Neutrophil (primary cell): Measurements from ENCODE around the gene KRT40.

Source experiments
- H3K27ac ChIP-seq: fragments of 200-600 bp; sonication (generic); 2 replicates; pipeline ENCODE4 v1.5.1; 2016; ENCODE audit warnings: mild to moderate bottlenecking, moderate library complexity
- H3K27me3 ChIP-seq: fragments of 200-600 bp; sonication (generic); 2 replicates; pipeline ENCODE4 v1.6.0; 2016; ENCODE audit warnings: mild to moderate bottlenecking
- H3K36me3 ChIP-seq: fragments of 200-600 bp; sonication (generic); 2 replicates; pipeline ENCODE4 v1.5.1; 2017
- H3K4me1 ChIP-seq, 2 experiments: fragments of 200-600 bp in 1 of 2; sonication (generic) in 1 of 2; 1 replicate in 1 of 2; 2 replicates in 1 of 2; pipeline versions ENCODE4 v1.5.1 to v1.6.1; 2013 to 2016; ENCODE audit warnings: low read depth in 1 of 2, low read length in 1 of 2, mild to moderate bottlenecking in 1 of 2, moderate library complexity in 1 of 2; ENCODE audit not compliant: control insufficient read depth in 1 of 2, insufficient read depth in 1 of 2
- H3K4me3 ChIP-seq, 2 experiments: fragments of 200-600 bp in 1 of 2; sonication (generic) in 1 of 2; 1 replicate in 1 of 2; 2 replicates in 1 of 2; pipeline ENCODE4 v1.5.1; 2013 to 2016; ENCODE audit warnings: low read depth in 1 of 2, low read length in 1 of 2, mild to moderate bottlenecking in 1 of 2, moderate library complexity in 1 of 2
- H3K9me3 ChIP-seq: fragments of 200-600 bp; sonication (generic); 2 replicates; pipeline ENCODE4 v1.5.1; 2016
- TF ChIP-seq, protein P1 (sequence below): fragments of 200-600 bp; sonication (generic); IDR thresholded peaks from 2 replicates; pipeline ENCODE4 v1.5.1; 2016; ENCODE audit warnings: antibody characterized with exemption

Gene KRT40

DNA sequence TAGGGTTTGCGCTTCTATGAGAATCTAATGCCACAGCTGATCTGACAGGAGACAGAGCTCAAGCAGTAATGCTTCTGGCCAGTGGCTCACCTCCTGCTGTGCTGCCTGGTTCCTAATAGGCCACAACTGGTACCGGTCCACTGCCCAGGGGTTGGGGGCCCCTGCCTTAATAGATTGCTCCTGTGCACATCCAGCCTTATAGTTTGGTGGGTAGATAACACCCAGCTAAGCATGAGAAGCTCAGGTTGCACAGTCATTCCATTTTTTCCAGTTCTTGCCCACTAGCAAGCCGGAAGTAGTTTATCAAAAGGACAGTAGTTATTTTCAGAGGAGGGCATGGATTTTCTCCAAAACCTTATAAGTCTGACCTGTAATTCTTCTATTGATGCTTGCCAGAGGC, 35.3 kb upstream of the KRT40 start:
- no peaks in the 10 kb centered on the region for H3K36me3 ChIP-seq
- TF ChIP-seq, protein P1, sequence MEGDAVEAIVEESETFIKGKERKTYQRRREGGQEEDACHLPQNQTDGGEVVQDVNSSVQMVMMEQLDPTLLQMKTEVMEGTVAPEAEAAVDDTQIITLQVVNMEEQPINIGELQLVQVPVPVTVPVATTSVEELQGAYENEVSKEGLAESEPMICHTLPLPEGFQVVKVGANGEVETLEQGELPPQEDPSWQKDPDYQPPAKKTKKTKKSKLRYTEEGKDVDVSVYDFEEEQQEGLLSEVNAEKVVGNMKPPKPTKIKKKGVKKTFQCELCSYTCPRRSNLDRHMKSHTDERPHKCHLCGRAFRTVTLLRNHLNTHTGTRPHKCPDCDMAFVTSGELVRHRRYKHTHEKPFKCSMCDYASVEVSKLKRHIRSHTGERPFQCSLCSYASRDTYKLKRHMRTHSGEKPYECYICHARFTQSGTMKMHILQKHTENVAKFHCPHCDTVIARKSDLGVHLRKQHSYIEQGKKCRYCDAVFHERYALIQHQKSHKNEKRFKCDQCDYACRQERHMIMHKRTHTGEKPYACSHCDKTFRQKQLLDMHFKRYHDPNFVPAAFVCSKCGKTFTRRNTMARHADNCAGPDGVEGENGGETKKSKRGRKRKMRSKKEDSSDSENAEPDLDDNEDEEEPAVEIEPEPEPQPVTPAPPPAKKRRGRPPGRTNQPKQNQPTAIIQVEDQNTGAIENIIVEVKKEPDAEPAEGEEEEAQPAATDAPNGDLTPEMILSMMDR: no peak
- H3K27me3 ChIP-seq: peaks cover 9% of the 10 kb centered on the region
- no peak overlapping the region for H3K4me3 ChIP-seq
- no peak overlapping the region for H3K27ac ChIP-seq
- no peaks in the 10 kb centered on the region for H3K9me3 ChIP-seq
- peaks cover 13 to 15% of the 10 kb centered on the region in 2 experiments for H3K4me1 ChIP-seq

DNA sequence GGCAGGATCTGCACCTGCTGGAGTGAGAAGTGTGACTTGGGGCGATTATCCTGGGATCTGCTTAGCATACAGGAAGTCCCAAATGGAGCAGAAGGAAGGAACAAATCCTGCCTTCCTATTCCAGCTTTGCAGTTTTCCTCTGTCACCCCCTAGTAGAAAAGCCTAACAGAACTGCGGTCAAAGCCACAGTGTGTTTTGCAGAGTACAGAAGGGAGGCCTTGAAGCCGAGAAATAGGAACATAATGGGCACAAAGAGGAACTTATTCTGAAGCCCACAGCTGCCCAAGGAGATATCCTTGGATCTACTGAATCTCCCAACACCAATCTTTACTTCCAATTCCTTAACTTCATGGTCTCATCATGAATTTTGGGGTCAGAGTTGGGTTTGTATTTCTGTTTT, 34.4 kb upstream of the KRT40 start:
- Histone ChIP-seq H3K9me3 (no peaks in the 10 kb centered on the region), H3K36me3 (no peaks in the 10 kb centered on the region), H3K4me3 (no peak overlapping the region), H3K27ac (peak overlapping the region; percentile 24), H3K27me3 (peaks cover 9% of the 10 kb centered on the region), H3K4me1 (peaks cover 13 to 15% of the 10 kb centered on the region in 2 experiments)
- TF ChIP-seq, protein P1: no peak

DNA sequence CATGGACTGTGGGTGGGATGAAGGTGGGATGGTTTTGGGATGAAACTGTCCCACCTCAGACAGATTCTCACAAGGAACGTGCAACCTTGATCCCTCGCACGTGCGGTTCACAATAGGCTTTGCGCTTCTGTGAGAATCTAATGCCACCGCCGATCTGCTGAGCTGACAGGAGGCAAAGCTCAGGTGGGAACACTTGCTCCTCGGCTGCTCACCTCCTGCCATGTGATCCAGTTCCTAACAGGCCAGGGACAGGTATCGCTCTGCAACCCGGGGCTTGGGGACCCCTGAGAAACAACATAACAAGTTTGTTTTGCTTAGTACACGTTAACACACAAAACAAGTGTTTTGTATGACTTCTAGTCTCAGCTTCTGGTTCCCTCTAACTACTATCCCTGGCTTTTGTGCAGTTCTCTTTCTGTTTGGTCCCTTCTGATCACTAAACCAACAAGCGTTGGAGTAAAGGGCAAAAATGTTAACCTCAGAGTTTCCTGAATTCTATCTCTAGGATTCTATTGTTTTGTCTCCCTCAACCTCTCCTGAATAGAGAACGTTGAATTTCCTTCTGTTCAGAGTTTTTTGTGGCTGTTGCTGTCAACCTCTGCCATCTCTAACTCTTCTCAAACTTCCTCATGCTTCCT, 32.6 kb upstream of the KRT40 start:
- no peaks in the 10 kb centered on the region for H3K36me3 ChIP-seq
- H3K9me3 ChIP-seq: no peaks in the 10 kb centered on the region
- no peak overlapping the region for H3K4me3 ChIP-seq
- peaks cover 9% of the 10 kb centered on the region for H3K27me3 ChIP-seq
- TF ChIP-seq, protein P1: no peak
- peaks cover 13 to 15% of the 10 kb centered on the region in 2 experiments for H3K4me1 ChIP-seq
- no peak overlapping the region for H3K27ac ChIP-seq

DNA sequence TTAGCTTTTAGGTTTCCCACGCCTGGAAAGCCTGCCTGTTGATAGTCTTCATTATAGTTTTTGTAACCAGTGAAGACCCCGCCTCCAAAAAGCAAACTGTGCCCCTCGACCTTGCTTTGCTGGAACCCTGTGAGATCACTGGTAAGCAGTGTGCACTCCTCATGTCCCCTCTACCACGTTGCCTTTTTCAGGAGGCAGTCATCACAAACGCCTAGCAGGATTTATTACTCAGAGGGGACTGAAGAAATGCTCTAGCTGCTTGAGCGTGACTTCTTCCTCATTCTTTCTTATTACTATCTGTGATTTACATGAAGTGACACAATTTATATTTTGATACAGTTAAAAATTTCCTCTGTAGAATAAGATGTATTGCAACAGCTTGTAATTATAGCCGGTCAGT, 31.3 kb upstream of the KRT40 start:
- H3K27ac ChIP-seq: no peak overlapping the region
- no peak overlapping the region for H3K4me3 ChIP-seq
- no peaks in the 10 kb centered on the region for H3K36me3 ChIP-seq
- H3K4me1 ChIP-seq: peaks cover 13 to 15% of the 10 kb centered on the region in 2 experiments
- peaks cover 9% of the 10 kb centered on the region for H3K27me3 ChIP-seq
- TF ChIP-seq, protein P1: no peak
- no peaks in the 10 kb centered on the region for H3K9me3 ChIP-seq

DNA sequence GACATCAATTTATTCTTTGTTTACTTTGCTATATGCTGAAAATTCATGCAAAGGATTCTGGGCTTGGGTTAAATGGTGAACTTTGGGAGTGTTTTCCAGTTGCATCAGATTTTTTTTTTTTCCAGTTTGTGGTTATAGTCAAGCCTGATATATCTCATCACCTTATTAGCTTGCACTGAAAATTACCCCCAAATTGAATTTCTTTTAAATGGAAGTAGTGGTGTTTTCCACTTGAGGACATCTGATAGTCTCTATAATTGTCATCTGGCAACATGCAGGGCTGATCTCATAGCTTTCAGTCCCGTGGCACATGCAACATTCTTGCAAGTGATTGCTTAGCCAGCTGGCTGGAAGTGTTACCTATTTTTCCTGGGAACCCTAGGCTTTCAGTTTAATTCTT, 29.5 kb upstream of the KRT40 start:
- peaks cover 10 to 12% of the 10 kb centered on the region in 2 experiments for H3K4me1 ChIP-seq
- TF ChIP-seq, protein P1: no peak
- no peaks in the 10 kb centered on the region for H3K36me3 ChIP-seq
- no peak overlapping the region for H3K4me3 ChIP-seq
- peaks cover 9% of the 10 kb centered on the region for H3K27me3 ChIP-seq
- no peak overlapping the region for H3K27ac ChIP-seq
- H3K9me3 ChIP-seq: no peaks in the 10 kb centered on the region
